Stimulated activated CD8-positive, alpha-beta memory T cell treated with anti-CD3 and anti-CD28 coated beads, Interleukin-12 subunit alpha, Interleukin-12 subunit beta, amount 100 ng/mL, for 1 hour (primary cell): ENCODE data around the gene GTPBP2.
"Not testable (repeated sequence)": the region's sequence is repeated elsewhere in the genome, so short reads cannot be mapped to it uniquely, and the experiment has no call there.

ENCODE experiments used
- DNase-seq: peaks from one replicate; pipeline ENCODE4 v3.0.0-alpha.2; 2020; ENCODE audit warnings: low read depth

GTPBP2 gene

DNA sequence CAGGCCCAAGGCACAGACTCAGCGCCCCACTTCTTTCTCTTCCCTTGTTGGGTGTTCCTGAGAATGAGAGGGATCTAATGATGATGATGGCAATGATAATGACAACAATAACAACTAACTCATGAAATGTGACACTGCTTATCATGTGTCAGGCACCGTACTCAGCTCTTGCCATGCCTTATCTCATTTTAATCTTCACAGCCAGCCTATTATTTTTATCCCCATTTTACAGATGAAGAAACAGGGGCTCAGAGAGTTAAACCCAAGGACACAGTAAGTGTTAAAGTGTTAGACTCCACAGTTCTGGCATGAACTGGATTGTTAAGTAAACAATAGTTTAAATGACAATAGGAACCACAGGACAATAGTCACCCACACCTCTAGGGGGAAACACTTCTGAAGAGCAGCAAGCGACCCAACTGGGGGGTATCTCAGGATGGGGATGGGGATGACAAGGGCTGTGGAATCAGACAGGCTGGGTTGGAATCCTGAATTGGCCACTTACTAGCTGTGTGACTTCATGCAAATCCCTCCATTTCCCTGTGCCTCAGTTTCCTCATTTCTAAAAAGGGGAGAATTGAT lies 28.2 kb upstream of the GTPBP2 start:
- DNase-seq = no peak

DNA sequence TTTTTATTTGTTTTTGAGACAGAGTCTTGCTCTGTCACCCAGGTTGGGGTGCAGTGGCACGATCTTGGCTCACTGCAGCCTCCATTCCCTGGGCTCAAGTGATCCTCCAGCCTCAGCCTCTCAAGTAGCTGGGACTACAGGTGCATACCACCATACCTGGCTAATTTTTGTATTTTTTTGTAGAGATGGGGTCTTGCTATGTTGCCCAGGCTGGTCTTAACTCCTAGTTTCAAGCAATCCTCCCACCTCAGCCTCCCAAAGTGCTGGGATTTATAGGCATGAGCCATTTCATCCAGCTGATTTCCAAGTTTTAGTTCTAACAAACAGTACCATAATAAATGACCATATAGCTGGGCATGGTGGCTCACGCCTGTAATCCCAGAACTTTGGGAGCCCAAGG lies 23.8 kb upstream of the GTPBP2 start:
- DNase-seq = not testable (repeated sequence)

DNA sequence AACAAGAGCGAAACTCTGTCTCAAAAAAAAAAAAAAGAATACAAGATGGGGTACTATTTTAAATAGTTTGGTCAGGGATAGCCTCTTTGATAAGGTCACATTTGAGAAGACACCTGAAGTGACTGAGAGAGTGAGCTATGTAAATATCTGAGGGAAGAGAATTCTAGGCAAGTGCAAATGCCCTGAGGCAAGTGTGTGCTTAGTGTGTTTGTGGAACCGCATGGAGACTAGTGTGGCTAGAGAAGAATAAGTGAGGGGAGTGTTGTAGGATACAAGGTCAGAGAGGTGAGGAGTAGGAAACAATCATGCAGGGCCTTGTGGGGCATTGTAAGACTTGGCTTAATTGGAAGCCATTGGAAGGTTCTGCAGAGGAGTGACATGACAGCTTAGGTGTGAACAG lies 19.2 kb upstream of the GTPBP2 start:
- no peak for DNase-seq

DNA sequence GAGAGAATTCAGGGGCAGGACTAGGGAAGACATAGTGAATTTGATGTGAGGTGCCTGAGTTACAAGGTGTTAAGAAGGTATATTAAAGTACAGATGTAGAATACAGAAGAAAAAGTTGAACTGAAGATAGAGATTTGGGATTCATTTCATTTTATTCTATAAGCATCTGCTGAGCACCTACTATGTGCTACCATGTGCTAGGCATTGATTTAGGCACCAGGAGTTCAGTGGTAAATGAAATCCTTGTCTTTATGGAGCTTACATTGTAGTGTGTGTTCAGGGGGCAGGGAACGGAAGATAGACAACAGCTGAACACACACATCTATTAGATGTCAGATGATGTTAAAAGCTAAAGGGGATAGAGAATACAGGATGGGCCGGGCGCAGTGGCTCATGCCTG lies 18.5 kb upstream of the GTPBP2 start:
- DNase-seq = no peak

DNA sequence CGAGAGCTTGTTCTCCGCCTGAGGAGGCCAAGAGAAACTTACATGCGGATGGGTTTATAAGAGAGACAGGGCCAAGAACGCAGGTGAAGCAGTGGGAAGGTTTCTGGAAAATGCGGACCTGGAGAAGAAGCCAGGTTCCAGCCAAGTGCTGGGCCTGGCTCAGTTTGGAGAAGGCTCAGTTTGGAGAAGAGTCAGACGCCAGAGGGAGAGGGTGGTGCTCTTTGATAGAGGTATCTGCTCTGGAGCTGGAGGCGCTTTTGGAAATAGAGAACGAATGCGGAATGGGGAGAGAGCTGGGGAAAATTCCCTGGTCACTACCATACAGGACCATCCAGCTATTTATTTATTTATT lies 16.5 kb upstream of the GTPBP2 start:
- no peak for DNase-seq

DNA sequence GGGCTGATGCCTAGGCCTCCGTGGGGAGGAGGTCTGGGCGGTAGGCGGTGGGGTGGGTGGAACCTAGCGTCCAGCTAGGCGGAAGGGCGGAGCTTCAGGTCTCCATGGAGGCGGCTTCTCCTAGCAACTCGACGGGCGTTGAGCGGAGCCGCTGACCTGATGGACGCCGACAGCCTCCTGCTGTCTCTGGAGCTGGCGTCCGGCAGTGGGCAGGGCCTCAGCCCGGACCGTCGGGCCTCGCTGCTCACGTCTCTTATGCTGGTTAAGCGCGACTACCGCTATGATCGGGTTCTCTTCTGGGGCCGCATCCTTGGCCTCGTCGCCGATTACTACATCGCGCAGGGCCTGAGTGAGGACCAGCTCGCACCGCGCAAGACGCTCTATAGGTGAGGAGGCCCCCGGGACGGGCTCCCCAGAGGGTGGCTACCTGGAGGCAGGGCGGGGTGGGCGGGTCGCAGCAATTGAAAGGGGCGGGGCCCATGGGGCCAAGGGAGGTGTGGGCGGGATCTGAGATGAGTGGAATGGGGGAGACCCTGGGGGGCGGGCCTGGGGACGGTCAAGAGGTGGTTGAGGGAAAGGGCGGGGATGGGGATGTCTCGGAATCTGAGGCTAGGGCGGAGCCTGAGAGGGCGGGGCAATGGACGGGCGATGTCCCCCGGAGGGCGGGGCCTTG lies 16.0 kb upstream of the GTPBP2 start, which contains the start of gene RSPH9:
TSS of gene RSPH9 (plus strand) at position 97 of the 673 bp plus-strand sequence. CDS start at position 160, 63 bp downstream.
- peak; percentile 30 for DNase-seq

DNA sequence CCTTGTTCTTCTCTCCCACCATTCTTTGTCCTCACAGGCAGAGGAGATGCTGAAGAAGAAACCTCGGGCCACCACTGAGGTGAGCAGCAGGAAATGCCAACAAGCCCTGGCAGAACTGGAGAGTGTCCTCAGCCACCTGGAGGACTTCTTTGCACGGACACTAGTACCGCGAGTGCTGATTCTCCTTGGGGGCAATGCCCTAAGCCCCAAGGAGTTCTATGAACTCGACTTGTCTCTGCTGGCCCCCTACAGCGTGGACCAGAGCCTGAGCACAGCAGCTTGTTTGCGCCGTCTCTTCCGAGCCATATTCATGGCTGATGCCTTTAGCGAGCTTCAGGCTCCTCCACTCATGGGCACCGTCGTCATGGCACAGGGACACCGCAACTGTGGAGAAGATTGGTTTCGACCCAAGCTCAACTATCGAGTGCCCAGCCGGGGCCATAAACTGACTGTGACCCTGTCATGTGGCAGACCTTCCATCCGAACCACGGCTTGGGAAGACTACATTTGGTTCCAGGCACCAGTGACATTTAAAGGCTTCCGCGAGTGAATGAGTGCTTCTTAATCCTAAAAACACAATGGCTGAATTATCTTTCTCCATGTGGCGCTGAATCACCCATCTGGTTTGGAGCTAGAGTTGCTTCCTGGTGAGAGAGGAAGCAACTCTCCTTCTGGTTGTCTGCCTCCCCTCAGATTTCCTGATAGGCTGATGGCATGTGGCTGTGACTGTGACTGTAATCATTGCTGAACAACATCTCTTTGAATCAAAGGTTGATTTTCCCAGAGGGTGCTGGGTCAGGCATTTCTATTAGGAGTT lies 11.1 kb upstream of the GTPBP2 start:
- DNase-seq = no peak

DNA sequence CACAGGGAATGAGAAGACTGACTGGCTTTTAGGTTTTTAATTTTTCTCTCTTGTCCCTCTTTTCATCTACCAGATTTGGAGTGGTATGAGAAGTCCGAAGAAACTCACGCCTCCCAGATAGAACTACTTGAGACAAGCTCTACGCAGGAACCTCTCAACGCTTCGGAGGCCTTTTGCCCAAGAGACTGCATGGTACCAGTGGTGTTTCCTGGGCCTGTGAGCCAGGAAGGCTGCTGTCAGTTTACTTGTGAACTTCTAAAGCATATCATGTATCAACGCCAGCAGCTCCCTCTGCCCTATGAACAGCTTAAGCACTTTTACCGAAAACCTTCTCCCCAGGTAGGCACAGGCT lies 7.2 kb upstream of the GTPBP2 start:
- no peak for DNase-seq

DNA sequence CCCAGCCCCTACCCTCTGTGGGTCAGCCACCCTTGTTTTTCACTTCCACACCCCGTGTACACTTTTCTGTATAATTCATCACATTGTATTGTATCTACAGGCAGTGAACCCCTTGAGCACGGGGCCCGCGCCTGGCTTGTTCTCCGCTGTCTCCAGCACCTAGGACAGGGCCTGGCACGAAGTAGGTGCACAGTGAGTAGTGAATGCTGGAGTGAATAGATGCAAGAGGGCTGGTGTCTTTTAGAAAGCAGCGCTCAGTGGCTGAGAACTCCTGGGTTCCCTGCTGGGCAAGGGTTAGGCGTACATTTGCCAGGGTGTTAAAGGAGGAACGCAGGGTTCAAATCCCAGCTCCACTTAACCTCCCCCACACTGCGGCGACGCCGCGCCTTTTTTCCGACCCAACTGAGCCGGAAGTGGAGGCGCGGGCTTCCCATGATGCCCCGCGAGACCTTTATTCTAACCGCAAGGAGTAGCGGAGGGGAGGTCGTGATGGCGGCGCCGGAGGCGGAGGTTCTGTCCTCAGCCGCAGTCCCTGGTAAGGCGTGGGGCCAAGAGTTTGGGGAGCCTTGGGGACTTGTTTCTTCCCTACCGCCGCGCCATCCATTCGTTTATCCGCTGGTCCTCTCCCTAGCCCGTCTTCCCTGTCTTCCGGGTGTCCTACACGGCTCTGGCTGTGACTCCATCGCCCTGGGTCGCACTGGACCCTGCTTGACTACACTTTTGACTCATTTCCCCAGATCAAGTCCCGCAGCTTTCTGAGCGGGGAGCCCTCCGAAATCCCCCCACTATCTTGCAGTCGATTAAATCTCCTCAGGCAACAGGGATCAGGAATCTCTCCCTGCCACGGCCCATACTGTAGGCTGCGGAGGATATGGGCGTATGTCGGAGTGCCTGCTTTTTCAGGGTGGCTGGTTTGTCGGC lies 6.6 kb upstream of the GTPBP2 start, which contains the start of gene MAD2L1BP:
TSS of gene MAD2L1BP (plus strand) at position 454 of the 921 bp plus-strand sequence. CDS start at position 490, 36 bp downstream.
- peak; percentile 78 for DNase-seq

DNA sequence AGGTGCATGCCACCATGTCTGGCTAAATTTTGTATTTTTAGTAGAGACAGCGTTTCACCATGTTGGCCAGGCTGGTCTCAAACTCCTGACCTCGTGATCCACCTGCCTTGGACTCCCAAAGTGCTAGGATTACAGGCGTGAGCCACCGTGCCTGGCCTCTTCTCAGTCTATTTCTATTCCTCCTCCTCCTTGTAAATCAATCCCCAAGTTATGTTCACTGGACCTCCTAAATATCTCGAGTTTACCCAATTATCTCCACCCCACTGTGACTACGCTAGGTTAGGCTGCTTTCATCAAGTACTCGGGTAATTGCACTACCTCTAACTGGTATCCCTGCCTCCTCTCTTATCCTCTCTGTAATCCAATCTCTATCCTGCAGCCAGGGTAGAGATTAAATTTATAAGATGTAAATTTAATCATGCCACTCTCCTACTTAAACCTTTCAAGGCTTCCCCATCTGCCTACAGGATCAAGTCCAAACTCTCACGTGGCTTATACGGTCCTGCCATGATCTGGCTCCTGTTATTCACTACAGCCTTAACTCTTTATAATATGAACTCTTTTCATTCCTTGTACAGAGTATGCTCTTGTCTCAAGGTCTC lies 5.7 kb upstream of the GTPBP2 start:
- DNase-seq = no peak

DNA sequence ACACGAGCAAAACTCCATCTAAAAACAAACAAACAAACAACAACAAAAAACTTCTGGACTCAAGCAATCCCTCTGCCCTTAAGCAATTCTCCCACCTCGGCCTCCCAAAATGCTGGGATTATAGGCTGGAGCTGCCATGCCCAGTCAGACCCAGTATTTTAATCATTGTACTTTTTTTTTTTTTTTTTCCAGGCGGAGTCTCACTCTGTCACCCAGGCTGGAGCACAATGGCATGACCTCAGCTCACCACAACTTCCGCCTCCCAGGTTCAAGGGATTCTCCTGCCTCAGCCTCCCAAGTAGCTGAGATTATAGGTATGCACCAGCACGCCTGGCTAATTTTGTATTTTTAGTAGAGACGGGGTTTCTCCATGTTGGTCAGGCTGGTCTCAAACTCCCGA lies 3.9 kb upstream of the GTPBP2 start:
- DNase-seq = not testable (repeated sequence)

DNA sequence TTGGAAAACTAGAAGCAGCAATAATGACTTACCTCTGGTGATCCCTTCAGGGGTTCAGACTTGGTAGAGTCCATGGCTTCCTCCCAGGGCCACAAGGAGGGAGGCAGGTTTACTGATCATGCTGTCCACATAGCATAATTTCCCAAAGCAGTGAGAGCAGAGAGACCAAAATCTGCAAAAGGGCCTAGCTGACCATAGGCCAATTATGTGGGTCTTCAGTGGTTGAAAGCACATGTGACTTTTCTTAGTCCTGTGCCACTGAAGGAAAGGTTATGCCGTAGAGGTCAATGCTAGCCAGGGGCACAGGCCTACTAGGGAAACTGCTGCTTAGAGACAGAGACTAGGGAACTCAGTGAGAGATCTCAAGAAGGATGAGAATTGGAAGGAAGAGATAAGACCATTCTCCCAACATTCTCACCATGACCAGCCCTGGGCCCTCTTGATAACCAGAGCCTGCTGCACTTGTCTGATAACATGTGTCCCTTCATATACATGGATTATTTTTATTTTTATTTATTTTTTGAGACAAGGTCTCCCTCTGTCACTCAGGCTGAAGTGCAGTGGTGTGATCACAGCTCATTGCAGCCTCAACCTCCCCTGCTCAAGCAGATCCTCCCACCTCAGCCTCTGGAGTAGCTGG lies 2.0 kb upstream of the GTPBP2 start:
- DNase-seq = no peak

DNA sequence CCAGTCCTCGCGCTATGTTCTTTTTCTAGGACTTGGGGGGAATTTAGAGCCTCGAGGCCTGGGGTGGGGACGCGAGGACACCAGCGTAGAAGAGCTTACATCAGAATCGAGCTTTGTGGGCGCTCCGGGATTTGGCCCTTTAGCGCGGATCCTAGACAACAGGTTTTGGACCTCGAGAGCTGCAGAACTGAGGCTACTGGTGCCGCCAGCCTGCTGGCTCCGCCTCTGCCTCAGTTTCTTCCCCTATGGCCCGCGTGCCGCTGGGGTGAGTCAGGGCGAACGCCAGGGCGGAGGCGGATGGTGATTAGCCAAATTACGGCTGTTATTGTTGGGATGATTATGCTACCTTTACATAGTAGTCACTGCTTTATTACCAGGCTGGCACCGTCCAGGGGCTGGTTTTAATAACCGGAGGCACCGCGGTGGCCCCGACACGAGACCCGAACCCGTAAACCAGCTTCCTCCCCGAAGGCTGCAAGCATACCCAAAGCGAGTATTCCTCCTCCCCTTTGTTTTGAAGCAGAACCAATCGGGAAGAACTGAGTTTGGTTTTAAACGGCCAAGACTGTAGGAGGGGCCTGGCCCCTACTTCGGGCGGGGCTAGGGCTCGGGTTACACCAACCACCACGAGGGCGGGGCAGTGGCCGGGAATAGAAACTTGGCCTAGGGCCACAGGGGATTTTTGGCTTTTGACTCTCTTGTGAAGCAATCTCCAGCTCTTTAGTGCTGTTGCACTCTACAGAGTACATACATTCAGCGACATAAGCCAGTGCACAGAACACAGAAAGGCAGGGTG lies 639 bp upstream of the GTPBP2 start:
- peak; percentile 84 for DNase-seq

DNA sequence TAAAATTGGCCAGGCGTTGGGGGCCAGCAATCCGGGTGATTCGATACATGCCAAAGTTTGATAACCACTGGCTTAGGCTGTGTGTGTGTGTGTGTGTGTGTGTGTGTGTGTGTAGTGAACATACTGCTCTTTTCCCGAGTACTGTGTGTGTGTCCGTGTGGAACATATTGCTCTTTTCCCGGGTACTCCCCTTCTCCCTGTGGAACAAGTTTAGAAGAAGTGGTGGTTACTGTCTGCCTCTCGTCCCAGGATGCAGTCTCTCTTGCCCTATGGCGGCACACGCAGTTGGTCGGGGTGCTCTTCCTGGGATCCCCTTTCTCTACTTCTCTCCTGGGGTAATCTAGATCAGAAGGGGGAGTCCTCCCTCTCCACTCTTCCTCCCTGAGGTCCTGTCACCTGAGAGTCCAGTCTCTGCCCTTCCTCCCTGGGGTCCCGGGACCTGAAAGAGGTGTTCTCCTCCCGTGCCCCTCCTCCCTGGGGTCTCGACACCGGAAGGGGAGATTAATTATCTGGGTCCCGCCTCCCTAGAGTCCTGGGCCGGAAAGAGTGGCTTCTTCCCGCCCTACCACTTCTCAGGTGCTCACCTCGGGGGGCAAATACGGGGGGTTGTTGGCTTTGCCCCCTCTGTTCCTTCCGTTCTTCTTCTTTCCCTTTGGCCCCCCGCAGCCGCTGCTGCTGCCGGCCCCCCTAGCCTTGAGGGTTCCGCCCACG lies 516 bp downstream of the GTPBP2 start:
- DNase-seq = peak; percentile 30

DNA sequence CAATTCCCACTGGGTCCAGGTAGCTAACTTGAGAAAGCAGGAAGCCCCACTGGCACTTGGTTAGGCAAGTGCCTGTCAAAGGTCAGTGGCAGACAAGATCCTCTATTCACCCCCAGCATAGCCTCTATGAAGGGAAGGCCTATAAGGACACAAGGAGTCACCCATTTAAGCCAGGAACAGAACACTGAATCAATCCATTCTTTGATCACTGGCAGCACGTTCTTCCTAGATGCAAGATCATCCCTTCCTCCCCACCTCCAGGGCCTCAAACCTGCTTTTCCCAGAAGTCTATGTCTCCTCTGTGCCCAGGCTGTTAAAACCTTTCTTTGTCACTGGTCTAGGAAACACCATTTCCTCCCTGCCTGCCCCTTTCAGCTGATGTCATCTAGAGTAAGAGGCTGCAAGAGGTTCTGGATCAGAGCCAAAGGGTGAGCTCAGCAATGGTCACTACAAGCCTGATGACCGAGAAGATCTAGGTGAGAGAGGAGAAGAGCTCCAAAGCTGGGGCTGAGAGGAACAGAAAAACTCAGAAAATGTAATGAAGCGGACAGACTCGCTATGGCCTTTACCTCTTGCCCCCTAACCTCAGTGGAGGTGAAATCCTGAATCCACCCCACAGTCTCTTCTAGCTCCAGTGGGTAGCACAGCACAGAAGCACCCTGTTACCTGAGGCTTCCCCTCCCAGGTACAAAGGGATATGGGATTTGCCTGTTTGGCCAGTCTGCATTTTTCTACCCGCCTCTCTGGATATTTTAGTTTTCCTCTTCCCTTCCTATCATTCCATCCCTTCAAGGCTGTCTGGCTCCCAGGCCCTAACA lies 1.8 kb downstream of the GTPBP2 start:
- no peak for DNase-seq

DNA sequence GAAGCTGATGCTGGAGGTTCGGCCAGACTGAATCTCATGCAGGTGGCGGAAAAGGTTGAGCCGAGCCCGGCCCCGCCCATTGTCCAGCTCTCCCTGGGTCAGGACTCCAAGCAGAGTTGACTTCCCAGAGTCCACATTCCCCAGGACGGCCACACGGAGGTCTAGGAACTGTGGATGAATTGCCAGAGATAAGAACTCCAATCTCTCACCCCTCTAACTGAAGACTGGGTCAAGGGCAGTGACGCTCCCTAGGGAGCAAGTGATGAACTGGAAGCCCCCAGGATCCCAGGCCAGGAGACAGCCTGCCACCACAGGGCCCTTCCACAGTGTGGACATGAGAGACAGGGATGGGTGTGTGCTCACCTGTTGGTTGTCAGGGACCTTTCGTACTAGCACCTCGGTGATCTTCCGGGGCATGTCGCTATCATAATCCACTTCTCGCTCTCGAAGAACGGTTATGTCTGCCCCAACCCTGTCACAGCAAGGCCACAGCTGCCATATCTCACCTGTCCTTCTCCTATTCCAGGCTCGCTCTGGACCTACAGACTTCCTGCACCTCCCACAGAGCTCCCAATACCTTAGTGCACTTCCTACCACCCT lies 3.6 kb downstream of the GTPBP2 start:
- DNase-seq = no peak

DNA sequence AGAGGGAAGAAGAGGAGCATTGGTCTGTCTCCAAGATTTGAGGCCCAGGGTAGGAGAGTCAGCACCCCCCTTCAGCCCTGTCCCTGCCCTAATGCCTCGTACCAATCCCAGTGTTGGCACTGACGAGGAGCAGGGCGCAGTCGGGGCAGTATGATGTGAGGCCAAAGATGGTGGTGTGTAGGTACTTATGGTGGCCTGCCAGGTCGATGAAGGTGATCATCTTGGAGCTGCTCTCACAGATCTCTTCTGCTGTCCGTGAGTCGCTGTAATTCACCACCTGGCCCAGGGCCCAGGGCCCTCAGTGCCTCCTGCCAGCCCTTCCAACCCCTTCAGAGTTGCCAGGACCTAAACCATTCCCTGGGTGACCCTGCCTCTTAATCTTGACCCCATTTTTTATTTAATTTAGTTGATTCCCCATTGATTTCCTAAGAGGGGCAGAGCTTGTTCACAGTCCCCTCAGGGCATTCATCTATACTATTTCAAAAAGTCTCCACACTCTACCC lies 4.2 kb downstream of the GTPBP2 start:
- DNase-seq = no peak
